ENCODE results near the gene UBE2N.

DNA sequence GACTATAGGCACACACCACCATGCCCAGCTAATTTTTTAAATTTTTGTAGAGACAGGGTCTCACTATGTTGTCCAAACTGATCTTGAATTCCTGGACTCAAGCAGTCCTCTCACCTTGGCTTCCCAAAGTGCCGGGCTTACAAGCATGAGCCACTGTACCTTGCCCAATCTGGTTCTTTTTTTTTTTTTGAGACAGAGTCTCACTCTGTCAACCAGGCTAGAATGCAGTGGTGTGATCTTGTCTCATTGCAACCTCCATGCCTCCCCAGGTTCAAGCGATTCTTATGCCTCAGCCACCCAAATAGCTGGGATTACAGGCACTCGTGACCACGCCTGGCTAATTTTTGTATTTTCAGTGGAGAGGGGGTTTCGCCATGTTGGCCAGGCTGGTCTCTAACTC lies 41.0 kb upstream of the UBE2N start:
- TF ChIP-seq EZH2 (optimal IDR thresholded peaks at IDR 0.05; ENCODE audit: low read depth, low read length): no peak
- TF ChIP-seq, protein P1, sequence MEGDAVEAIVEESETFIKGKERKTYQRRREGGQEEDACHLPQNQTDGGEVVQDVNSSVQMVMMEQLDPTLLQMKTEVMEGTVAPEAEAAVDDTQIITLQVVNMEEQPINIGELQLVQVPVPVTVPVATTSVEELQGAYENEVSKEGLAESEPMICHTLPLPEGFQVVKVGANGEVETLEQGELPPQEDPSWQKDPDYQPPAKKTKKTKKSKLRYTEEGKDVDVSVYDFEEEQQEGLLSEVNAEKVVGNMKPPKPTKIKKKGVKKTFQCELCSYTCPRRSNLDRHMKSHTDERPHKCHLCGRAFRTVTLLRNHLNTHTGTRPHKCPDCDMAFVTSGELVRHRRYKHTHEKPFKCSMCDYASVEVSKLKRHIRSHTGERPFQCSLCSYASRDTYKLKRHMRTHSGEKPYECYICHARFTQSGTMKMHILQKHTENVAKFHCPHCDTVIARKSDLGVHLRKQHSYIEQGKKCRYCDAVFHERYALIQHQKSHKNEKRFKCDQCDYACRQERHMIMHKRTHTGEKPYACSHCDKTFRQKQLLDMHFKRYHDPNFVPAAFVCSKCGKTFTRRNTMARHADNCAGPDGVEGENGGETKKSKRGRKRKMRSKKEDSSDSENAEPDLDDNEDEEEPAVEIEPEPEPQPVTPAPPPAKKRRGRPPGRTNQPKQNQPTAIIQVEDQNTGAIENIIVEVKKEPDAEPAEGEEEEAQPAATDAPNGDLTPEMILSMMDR (IDR thresholded peaks at IDR 0.05; ENCODE audit: low read length): no peak
